ENCODE data around the gene PTHLH.

PTHLH gene

DNA sequence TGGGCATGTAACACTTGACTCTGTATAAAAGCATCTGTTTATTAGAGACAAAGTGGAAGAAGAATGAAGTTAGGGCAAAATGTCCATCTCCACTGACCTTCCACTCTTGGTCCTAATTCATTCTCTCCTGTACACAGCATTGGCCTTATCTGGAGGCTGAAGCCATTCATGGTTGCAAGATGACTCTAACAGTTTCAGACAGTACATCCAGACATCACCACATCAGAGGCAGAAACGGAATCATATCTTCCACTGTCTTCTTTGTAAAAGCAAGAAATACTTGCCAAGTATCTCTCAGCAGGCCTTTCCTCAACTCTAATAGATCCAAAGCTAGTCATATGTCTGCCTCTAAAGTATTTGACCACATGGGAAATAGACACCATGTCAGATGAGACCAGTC, 41.1 kb downstream of the PTHLH start:
- no peak for DNase-seq

DNA sequence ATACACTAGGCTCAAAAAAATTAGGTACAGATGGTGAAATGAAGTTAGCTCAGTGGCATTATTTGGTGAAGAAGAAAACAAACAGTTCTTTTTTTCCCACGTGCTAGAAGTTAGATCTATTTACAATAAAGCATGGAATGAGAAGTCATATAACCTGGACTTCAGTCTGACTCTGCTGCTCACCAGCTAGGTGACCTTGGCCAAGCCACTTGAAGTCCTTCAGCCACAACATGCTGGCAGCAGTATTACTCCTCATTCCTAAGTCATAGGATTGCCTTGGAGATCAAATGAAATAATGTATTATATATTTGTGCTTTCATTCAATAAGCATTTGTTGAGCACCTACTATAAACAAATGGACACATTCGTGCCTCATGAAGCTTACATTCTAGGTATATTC, 45.2 kb downstream of the PTHLH start:
- peak; percentile 38 for DNase-seq

DNA sequence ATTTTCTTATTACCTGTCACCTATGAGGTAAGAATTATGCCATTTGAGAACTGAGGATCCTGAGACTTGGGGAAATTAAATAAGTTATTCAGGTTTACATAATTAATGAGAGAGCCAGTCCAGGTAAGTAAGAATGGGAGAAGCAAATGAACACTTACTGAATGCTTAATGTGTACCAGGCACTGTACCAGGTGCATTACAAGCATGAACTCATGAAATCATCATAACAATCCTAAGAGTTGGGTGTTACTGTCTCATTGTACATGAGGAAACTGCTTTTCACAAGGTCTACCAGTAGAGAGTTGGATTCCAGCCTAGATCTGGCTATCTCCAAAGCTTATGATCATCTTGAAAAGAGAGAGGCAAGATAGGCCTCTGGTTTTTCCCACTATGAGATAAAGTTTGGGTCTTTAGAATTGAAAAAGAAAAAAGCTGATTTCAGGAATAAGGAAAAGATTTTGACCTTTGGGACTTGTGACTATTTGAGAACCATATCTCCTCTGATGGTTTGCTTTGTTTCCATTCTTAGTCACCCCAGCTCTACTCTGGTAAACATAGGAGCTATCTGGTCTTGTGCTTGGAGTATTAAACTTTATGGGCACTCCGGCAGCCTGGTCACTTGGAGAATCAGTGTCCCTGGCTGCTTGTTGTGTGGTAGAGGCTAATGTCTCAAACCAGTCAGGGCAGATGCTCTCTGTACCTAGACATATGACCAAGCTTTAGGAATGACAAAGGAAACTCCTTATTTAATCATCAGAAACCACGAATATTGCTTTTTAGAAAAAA, 48.0 kb downstream of the PTHLH start:
- DNase-seq = no peak

DNA sequence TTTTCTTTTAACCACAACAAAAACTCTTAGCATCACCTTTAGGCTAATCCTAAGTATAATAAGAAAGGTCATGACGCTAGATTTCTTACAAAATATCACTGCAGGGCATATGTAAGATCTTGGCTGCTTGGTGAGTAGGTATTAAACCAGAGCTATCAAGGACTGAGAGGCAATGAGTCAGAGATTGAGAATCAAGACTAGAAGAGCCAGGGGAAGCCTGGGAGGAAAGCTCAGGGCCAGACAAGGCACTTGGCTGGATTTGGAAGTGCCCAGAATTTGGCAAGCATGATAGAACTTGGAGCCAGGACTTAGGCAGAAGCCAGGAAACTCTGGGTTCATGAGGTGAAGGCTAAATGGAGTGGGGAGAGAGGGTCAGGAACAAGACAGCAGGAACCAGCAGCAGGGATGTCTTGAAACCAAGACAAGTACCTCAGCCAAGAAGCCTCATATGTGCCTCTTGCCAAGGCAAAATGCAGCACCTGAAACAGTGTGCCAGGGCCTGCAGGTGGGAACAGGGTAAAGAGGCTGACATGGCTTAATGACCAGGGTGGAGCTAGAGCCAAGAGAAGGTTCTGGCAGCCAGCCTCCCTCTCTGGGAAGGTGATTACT, 49.9 kb downstream of the PTHLH start:
- peak; percentile 55 for DNase-seq

DNA sequence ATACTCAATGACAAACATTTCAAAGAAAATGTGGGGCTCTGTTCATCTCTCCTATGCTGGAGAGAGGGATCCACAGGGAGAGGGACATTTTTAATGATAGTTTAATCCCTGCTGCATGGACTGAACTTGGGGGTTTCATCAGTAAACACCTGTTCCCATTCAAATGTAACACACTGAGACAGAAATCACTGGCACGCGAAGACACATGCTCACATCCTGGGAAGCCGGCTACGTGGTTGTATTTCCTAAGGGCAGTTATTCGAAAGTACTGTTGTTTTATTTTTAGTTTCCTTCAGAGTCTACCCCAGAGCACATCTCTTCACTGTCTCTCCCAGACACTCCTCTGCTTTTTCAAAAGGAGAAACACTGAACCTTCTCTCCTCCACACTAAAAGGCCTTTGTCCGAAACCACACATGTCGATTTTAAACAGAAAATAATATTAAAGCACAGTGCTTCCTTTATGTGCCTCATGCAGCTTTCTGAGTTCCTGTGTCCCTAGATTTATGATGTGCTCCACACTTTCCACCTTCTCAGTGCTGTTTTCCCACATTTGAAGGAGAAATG, 52.8 kb downstream of the PTHLH start:
- DNase-seq = peak; percentile 37

DNA sequence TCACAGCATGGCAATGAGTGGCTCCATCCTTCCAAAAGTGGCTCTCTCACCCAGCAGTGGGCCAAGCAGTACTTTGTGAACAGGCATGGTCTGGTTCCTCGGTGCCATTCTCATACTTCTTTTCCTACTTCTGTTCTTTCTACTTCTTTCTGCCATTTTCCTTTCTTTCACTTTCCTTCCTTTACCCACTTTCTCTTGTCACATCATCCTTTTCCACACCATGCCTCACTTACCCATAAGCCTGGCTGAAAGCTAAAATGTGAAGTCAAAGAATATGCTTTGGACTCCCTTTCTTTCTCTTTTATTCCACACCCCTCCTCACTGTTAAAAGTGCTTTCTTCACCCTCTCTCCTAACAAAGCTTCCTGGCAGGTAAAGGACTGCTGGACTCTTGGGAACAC, 57.0 kb downstream of the PTHLH start:
- DNase-seq = no peak

DNA sequence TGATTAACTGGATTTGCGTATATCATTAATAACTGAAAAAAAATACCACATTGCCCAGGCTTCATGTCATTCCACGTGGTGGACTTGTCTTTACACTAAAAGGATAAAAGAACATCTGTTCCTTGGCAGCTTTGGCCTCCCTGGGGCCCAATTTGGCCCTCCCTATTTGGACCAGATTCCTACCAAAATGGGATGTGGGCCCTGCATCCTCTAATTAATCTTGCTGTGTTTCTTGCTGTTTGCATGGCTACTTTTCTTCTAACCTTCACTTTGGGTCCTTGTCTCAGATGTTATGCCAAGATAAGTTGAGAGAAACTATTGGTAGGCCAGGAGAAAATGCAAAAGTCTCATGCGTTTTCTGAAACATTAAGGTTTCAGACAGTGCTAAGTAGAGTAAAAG, 57.5 kb downstream of the PTHLH start:
- no peak for DNase-seq

DNA sequence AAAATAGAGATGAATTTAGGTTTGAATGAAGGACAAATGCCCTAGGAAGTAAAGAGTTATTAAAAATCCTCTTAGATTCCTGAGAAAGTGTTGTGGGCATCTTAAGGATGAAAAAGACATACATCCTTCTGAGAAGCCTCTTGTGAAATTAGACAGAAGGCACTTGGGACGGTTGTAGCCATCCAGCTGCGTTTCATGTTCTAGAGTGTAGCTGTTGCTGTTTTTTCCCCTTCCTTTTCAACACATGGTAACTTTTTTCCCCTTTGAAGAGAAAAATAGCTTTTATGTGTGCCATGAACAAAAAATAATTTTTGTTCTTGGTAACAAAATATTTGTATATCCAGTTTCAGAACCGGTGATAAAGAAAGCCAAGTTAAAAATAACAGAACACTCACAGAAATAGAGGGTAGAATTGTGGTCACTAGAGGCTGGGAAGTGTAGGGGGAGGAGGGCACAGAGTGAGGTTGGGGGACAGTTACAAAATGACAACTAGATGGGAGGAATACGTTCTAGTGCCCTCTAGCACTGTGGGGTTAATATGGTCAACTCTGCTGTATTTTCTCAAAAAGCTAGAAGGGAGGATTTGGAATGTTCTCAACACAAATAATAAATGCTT, 58.4 kb downstream of the PTHLH start:
- no peak for DNase-seq

DNA sequence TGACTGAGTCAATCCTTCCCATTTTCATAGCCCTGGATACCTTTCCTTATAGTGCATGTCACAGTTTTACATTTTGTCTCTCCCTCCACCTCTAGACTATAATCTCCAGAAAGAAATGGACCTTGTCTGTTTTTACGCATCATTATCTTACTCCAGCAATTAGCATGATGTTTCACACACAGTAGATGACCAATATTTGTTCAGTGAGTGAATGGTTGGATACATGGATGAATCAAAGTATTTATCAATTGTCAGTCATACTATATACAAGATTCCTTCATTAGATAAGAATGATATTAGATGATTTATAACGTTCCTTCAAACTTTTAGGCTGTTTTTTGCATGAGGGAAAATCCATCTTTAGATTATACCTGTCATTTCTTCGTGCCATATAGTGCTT, 61.1 kb downstream of the PTHLH start:
- DNase-seq = no peak

Data from islet precursor cell (in vitro differentiated cells).